A549 (cell line): Measurements from ENCODE around the gene EPN2. TPM values are rescaled to one million over a fixed set of nuclear protein-coding genes. Genes with fewer than 3 reads are reported as not detected.

ENCODE experiments used
- ATAC-seq, 2 experiments: fragments of 200-7000 bp in 1 of 2; fragments of >200 bp in 1 of 2; cut with Nextera tagmentation in 1 of 2; cut with Tn5 transposase in 1 of 2; 3 replicates each; pipeline versions ENCODE4 v1.8.0 to v1.9.1; 2018 to 2020; ENCODE audit warnings: mild to moderate bottlenecking in 1 of 2, moderate library complexity in 1 of 2
- CTCF ChIA-PET: fragments of 300-600 bp; sonication (Branson Sonifier 250); formaldehyde crosslinking; extraction: SDS; loops from one replicate; lab custom pipeline; 2021; ENCODE audit warnings: antibody characterized with exemption, inconsistent platforms; lab: Yijun Ruan, JAX
- POLR2A ChIA-PET: fragments of 350-600 bp; formaldehyde crosslinking; extraction: SDS; loops from one replicate; lab custom pipeline; 2021; ENCODE audit warnings: antibody characterized with exemption, inconsistent platforms; lab: Yijun Ruan, JAX
- DNase-seq, 2 experiments: peaks; one replicate each; pipeline versions ENCODE4 v3.0.0 to v3.0.0-alpha.2; 2011 to 2016; ENCODE audit warnings: low read depth in 1 of 2, low spot score in 1 of 2
- FAIRE-seq: peaks from 2 replicates; lab custom pipeline; 2011; peaks lifted over from hg19 to GRCh38; lab: Jason Lieb, UNC
- H3K27ac ChIP-seq, 2 experiments: fragments of >200 bp; sonication (Bioruptor Twin); formaldehyde crosslinking; 3 replicates each; pipeline ENCODE4 v1.5.1; 2016 to 2017
- H3K4me1 ChIP-seq: fragments of >200 bp; sonication (Bioruptor Twin); formaldehyde crosslinking; 3 replicates; pipeline ENCODE4 v1.6.1; 2016
- H3K4me2 ChIP-seq: fragments of >200 bp; sonication (Bioruptor Twin); formaldehyde crosslinking; 3 replicates; pipeline ENCODE4 v1.6.1; 2016
- H3K4me3 ChIP-seq: fragments of >200 bp; sonication (Bioruptor Twin); formaldehyde crosslinking; 3 replicates; pipeline ENCODE4 v1.5.1; 2016
- H3K9me3 ChIP-seq: fragments of >200 bp; sonication (Bioruptor Twin); formaldehyde crosslinking; 3 replicates; pipeline ENCODE4 v1.6.1; 2016
- CEBPB ChIP-seq, 2 experiments: fragments of >200 bp in 1 of 2; sonication (Bioruptor Twin) in 1 of 2; formaldehyde crosslinking in 1 of 2; IDR thresholded peaks; 2 replicates each; pipeline ENCODE4 v1.6.1; 2012 to 2016
- CHD4 ChIP-seq: fragments of 200-600 bp; sonication (generic); IDR thresholded peaks from 2 replicates; pipeline ENCODE4 v1.6.1; 2016; ENCODE audit warnings: antibody characterized with exemption, mild to moderate bottlenecking, borderline replicate concordance
- EHF ChIP-seq: fragments of 250-450 bp; sonication (Bioruptor Pico); IDR thresholded peaks from 2 replicates; pipeline ENCODE4 v1.5.0; 2020; ENCODE audit warnings: mild to moderate bottlenecking
- EHMT2 ChIP-seq: fragments of 200-600 bp; sonication (generic); IDR thresholded peaks from 2 replicates; pipeline ENCODE4 v1.6.1; 2016; ENCODE audit warnings: antibody characterized with exemption, low read depth, mild to moderate bottlenecking, moderate library complexity
- HDAC2 ChIP-seq: fragments of 200-600 bp; sonication (generic); IDR thresholded peaks from 2 replicates; pipeline ENCODE4 v1.6.1; 2016
- HOXB13 ChIP-seq: fragments of 250-450 bp; sonication (Bioruptor Pico); IDR thresholded peaks from 2 replicates; pipeline ENCODE4 v1.5.0; 2020; ENCODE audit warnings: low read depth, mild to moderate bottlenecking, moderate library complexity
- MAFK ChIP-seq: fragments of 450-650 bp; IDR thresholded peaks from 2 replicates; pipeline ENCODE4 v1.6.1; 2014; ENCODE audit not compliant: partially characterized antibody
- MAZ ChIP-seq: fragments of 150-350 bp; IDR thresholded peaks from 2 replicates; pipeline ENCODE4 v1.6.1; 2014; ENCODE audit warnings: antibody characterized with exemption, low read depth, low read length, borderline replicate concordance
- PHF8 ChIP-seq: fragments of 200-600 bp; sonication (generic); IDR thresholded peaks from 2 replicates; pipeline ENCODE4 v1.6.1; 2016; ENCODE audit warnings: low read depth, mild to moderate bottlenecking, antibody characterized with exemption, moderate library complexity, borderline replicate concordance
- POLR2A ChIP-seq: IDR thresholded peaks from 2 replicates; pipeline ENCODE4 v1.6.1; 2012; ENCODE audit warnings: mild to moderate bottlenecking, low read length
- POLR2AphosphoS2 ChIP-seq: conservative IDR thresholded peaks from 2 replicates; pipeline ENCODE4 v1.6.1; 2012; ENCODE audit warnings: low read length, improper control_type of control experiment, inconsistent platforms
- RARB ChIP-seq: fragments of 250-450 bp; sonication (Bioruptor Pico); IDR thresholded peaks from 2 replicates; pipeline ENCODE4 v1.8.0; 2021; ENCODE audit warnings: mild to moderate bottlenecking, moderate library complexity
- RFX5 ChIP-seq: fragments of 450-650 bp; IDR thresholded peaks from 2 replicates; pipeline ENCODE4 v1.7.1; 2014; ENCODE audit warnings: antibody characterized with exemption, mild to moderate bottlenecking, moderate library complexity
- SMC3 ChIP-seq: fragments of >200 bp; sonication (Bioruptor Twin); formaldehyde crosslinking; IDR thresholded peaks from 3 replicates; pipeline ENCODE4 v1.6.1; 2018; ENCODE audit warnings: inconsistent platforms
- ZC3H11A ChIP-seq: fragments of 450-650 bp; IDR thresholded peaks from 2 replicates; pipeline ENCODE4 v1.6.1; 2014; ENCODE audit warnings: antibody characterized with exemption, mild to moderate bottlenecking
- ZFP36 ChIP-seq: fragments of 450-650 bp; IDR thresholded peaks from 2 replicates; pipeline ENCODE4 v1.6.1; 2014; ENCODE audit warnings: borderline replicate concordance; ENCODE audit not compliant: partially characterized antibody
- ZNF302 ChIP-seq: fragments of 250-450 bp; sonication (Bioruptor Pico); IDR thresholded peaks from 2 replicates; pipeline ENCODE4 v1.9.0; 2021; ENCODE audit warnings: inconsistent platforms, mild to moderate bottlenecking, moderate library complexity
- WGBS: methylation state at CpG from one replicate; pipeline ENCODE4 v1.1.6; 2017; ENCODE audit errors: missing lambda C conversion rate; 5-methylcytosine and 5-hydroxymethylcytosine counted together
- polyA plus RNA-seq, 4 experiments: library from polyadenylated mRNA; depleted of rRNA in 3 of 4; stranded (reverse); fragments of >200 nt; fragmentation: RNase III in 1 of 4; extraction: RNeasy Plus Mini Kit Qiagen cat#74134 plus additional on column Dnase treatment in 1 of 4; gene quantifications; 2 replicates in 3 of 4; 3 replicates in 1 of 4; pipeline ENCODE4 v1.2.3, GENCODE V29; 2011 to 2017
- TF ChIP-seq, protein P1 (sequence below): IDR thresholded peaks from 2 replicates; pipeline ENCODE4 v1.6.1; 2012; ENCODE audit warnings: low read depth, borderline replicate concordance
- TF ChIP-seq, protein P2 (sequence below): fragments of >200 bp; sonication (Bioruptor Twin); formaldehyde crosslinking; IDR thresholded peaks from 3 replicates; pipeline ENCODE4 v1.5.1; 2016

Gene EPN2
- polyA plus RNA-seq, 2 of the 4 experiments (the other 2 are of a cell fraction) = 32.1 to 33.8 TPM

DNA sequence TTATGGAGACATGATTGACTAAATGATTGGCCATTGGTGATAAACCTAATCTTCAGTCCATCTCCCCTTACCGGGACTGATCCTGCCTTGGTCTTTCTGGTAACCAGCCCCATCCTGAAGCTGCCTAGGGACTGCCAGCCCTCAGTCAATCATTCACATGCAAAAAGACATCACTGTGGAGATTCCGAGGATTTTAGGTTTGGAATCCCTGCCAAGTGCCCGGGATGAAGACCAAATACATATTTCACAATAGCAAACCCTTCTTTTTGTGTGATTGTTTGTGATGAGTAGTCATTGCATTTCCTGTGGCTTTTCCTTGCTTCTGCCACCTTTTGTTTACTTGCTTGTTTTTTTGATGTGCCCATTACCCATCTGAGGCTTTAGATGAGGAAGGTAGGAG, 44.0 kb downstream of the EPN2 start:
- ChIA-PET CTCF (interaction anchor here (0.7 to 3.4 kb wide), 4 partner anchors 9 to 57 kb away, joined by 3 to 11 read pairs (median 6); no protein-coding TSS in a partner anchor), POLR2A (no interaction called here)
- Histone ChIP-seq H3K4me3 (no peak overlapping the region), H3K4me2 (peak overlapping the region; percentile 33), H3K27ac (peak overlapping the region in 1 of 2 experiments; percentile 35; a peak in 1 of 6 replicates), H3K4me1 (peaks cover 16% of the 10 kb centered on the region), H3K9me3 (no peaks in the 10 kb centered on the region)
- no peak for ATAC-seq
- TF ChIP-seq HOXB13 (CRISPR knock-in tag) (no peak), MAZ (no peak), EHF (no peak), CEBPB (IDR thresholded peaks at IDR 0.05) (peak; percentile 30 to 63; a peak in 2 of 4 replicates), ZC3H11A (no peak), SMC3 (no peak)
- DNase-seq = no peak
- no peak for FAIRE-seq
- 29% methylated on average over 3 of the region's 3 CpGs for WGBS

DNA sequence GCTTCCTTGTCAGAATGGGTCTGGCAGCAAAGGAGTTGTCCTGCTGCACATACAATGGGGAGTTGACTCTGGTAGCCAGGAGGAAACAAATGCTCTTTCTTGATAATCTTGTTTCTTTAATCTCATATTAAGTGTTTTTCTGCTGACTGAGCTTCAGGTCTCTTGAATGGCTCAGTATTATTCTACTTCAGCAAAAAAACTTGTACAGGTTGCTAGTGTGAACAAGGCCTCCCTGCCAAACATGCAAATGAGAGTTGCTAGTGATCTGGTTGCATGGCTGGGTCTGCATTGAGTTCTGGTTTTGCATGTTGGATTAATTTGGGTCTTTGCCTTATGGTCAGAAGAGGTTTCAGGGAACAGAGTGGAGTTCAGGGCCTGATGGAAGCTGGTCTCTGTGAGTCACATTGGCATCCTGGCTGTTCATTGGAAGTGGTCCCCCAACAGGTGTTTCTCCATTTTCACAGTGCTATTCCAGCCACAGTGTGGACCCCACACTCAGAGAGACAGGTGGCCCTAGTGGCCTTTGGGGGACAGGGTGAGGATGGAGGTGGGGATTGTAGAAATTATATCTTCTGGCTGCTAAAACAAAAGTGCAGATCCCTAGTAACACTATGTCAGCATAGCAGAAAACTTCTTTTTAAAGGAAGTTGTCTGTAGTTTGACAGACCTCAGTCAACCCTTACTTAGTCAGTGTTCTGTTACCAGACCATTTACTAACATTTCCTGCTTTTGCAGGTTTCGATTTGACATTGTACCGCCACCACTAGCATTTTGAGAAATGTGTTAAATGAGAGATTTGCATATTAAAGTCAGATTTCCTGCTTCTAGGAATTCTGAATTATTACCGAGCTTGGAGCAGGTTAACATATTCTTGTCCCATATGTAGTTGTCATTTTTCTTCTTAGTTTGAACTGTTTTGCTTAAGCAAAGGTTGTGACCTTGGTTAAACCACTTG, 47.1 kb downstream of the EPN2 start:
- no peak overlapping the region for H3K4me3 ChIP-seq
- ChIA-PET POLR2A (no interaction called here), CTCF (interaction anchor here (0.8 to 1.8 kb wide), 4 partner anchors 9 to 163 kb away, joined by 3 to 7 read pairs (median 3); no protein-coding TSS in a partner anchor)
- 95% methylated on average over 3 of the region's 3 CpGs for WGBS
- DNase-seq (no peak), FAIRE-seq (peak; percentile 96), ATAC-seq (no peak)
- no peaks in the 10 kb centered on the region for H3K9me3 ChIP-seq
- no peak for TF ChIP-seq POLR2AphosphoS2
- TF ChIP-seq CHD4 = no peak
- TF ChIP-seq, protein P1, sequence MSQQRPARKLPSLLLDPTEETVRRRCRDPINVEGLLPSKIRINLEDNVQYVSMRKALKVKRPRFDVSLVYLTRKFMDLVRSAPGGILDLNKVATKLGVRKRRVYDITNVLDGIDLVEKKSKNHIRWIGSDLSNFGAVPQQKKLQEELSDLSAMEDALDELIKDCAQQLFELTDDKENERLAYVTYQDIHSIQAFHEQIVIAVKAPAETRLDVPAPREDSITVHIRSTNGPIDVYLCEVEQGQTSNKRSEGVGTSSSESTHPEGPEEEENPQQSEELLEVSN = no peak
- TF ChIP-seq POLR2A = no peak
- peak; percentile 56 for TF ChIP-seq MAFK
- H3K4me2 ChIP-seq = no peak overlapping the region
- peaks cover 16% of the 10 kb centered on the region for H3K4me1 ChIP-seq
- no peak overlapping the region for H3K27ac ChIP-seq

DNA sequence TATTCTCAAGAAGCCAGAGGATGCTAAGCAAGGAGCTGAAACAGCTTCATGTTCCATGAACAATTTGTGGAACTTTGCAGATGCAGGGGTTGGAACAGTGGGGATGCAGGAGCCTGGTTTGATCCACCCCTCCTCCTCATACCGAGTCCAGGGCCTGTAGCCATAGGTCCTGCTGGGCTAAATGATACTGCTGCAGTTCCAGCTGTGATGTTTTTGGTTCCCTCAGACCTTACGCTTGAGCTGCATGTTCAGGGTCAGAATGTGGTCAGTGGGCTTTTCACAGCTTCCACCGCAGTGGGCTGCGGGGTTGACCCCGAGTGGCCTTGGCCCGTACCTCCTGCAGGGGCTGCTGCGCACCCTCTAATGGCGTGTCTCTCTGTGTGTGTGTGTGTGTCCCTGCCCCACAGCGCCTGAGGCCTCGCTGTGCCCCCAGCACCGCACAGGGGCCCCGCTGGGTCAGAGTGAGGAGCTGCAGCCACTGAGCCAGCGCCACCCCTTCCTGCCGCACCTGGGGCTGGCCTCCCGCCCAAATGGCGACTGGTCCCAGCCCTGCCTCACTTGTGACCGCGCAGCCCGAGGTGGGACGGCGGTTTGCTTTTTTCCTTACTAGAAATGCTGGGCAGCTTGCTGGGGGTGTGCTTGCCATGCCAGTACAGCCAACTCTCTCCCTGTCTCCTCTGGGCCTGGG, 48.2 kb downstream of the EPN2 start:
- TF ChIP-seq POLR2AphosphoS2 = no peak
- TF ChIP-seq, protein P2, sequence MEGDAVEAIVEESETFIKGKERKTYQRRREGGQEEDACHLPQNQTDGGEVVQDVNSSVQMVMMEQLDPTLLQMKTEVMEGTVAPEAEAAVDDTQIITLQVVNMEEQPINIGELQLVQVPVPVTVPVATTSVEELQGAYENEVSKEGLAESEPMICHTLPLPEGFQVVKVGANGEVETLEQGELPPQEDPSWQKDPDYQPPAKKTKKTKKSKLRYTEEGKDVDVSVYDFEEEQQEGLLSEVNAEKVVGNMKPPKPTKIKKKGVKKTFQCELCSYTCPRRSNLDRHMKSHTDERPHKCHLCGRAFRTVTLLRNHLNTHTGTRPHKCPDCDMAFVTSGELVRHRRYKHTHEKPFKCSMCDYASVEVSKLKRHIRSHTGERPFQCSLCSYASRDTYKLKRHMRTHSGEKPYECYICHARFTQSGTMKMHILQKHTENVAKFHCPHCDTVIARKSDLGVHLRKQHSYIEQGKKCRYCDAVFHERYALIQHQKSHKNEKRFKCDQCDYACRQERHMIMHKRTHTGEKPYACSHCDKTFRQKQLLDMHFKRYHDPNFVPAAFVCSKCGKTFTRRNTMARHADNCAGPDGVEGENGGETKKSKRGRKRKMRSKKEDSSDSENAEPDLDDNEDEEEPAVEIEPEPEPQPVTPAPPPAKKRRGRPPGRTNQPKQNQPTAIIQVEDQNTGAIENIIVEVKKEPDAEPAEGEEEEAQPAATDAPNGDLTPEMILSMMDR = no peak
- no peak for TF ChIP-seq RARB (CRISPR knock-in tag)
- no peak for TF ChIP-seq ZNF302 (CRISPR knock-in tag)
- TF ChIP-seq EHMT2 = no peak
- no peak for TF ChIP-seq RFX5
- no peak for TF ChIP-seq HDAC2
- no peak for TF ChIP-seq ZFP36
- TF ChIP-seq PHF8 = no peak
- no peak for TF ChIP-seq EHF
- DNase-seq (no peak), FAIRE-seq (no peak), ATAC-seq (0 out of 6 replicates have a peak, but pooled peaks of 1 of the 2 experiments have one; percentile 27)
- no peak overlapping the region for H3K4me3 ChIP-seq
- no peak overlapping the region for H3K4me2 ChIP-seq
- no peak overlapping the region for H3K27ac ChIP-seq
- WGBS = 94% methylated on average over 21 of the region's 21 CpGs
- H3K4me1 ChIP-seq = peaks cover 16% of the 10 kb centered on the region
- POLR2A ChIA-PET = no interaction called here
- no peaks in the 10 kb centered on the region for H3K9me3 ChIP-seq
- CTCF ChIA-PET = interaction anchor here (0.8 to 1.8 kb wide), 4 partner anchors 8 to 78 kb away, joined by 3 to 7 read pairs (median 5); partner anchors contain the start of gene B9D1
